NCI-H345 treated with DMSO at 0.1 percent for 48 hours (cell line): ENCODE data around the gene TFRC.
"Not testable (repeated sequence)": the region's sequence is repeated elsewhere in the genome, so short reads cannot be mapped to it uniquely, and the experiment has no call there.

Experiments
- DNase-seq: peaks from one replicate; lab custom pipeline; 2025; ENCODE audit not compliant: unreplicated experiment; lab: John Stamatoyannopoulos, UW

Gene TFRC

DNA sequence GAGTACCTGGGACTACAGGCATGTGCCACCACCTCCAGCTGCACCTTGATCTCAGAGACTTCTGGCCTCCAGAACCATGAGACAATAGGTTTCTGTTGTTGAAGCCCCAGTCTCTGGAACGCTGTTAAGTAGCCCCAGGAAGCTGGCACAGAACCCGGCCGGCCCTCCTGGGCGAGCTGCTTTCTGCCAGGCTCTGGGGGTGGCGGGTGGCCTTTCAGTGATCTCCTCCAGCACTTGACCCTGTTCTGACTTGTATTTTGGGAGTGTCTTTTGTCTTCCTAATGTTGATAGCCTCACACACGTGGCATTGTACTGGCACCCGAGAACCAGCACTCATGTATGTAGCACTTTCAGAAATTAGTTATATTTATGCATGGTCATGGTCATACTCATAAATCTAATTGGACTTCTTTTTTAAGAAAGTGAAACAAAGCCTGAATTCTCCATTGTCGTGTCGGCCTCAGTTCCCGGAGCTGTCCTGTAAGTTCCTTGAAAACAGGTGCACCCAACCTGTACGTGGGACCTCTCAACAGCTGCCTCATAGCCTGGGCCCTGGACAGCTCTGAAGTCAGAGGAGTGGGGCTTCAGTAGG is 74.0 kb downstream of the TFRC start:
- no peak for DNase-seq

DNA sequence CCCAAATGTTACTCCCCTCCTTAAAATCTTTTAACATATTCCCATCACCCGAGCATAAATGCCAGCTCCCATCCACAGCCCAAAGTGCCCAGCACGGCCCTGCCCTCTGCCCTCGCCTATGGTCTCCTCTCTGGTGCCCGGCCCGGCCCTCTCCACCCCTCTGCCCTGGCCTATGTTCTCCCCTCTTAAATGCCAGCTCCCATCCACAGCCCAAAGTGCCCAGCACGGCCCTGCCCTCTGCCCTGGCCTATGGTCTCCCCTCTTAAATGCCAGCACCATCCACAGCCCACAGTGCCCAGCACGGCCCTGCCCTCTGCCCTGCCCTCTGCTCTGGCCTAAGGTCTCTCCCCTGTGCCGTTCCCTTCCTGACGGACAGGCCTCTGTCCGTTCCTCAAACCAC is 76.6 kb downstream of the TFRC start:
- not testable (repeated sequence) for DNase-seq

DNA sequence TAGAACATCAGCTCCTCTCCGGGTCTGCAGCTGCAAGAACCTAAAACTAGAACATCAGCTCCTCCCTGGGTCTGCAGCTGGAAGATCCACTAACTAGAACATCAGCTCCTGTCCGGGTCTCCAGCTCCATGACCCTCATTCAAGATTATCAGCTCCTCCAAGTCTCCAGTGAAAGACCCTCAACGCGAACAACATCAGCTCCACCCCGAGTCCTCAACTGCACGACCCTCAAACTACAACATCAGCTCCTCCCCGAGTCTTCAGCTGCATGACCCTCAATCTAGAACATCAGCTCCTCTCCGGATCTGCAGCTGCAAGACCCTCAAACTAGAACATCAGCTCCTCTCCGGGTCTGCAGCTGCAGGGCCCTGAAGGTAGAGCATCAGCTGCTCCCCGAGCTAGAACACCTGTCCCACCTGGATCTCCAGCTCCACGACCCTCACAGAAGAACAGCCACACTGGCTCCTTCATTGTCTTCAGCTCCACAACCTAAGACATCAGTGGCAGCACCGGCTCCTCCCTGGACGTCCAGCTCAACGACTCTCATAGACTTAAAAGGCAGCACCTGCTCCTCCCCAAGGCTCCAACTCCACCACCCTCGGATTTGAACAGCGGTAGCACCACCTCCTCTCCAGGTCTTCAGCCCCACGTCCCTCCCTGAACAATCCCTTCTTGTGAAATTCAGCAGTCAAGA is 77.4 kb downstream of the TFRC start:
- DNase-seq = not testable (repeated sequence)

DNA sequence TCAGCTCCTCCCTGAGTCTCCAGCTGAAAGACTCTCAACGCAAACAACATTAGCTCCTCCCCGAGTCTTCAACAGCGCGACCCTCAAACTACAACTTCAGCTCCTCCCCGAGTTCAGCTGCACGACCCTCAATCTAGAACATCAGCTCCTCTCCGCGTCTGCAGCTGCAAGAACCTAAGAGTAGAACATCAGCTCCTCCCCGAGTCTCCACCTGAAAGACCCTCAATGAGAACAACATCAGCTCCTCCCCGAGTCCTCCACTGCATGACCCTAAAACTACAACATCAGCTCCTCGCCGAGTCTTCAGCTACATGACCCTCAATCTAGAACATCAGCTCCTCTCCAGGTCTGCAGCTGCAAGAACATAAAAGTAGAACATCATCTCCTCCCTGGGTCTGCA is 78.3 kb downstream of the TFRC start:
- no peak for DNase-seq

DNA sequence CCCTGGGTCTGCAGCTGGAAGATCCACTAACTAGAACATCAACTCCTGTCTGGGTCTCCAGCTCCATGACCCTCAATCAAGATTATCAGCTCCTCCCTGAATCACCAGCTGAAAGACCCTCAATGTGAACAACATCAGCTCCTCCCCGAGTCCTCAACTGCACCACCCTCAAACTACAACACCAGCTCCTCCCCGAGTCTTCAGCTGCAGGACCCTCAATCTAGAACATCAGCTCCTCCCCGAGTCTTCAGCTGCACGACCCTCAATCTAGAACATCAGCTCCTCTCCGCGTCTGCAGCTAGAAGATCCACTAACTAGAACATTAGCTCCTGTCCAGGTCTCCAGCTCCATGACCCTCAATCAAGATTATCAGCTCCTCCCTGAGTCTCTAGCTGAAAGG is 79.2 kb downstream of the TFRC start:
- DNase-seq = not testable (repeated sequence)

DNA sequence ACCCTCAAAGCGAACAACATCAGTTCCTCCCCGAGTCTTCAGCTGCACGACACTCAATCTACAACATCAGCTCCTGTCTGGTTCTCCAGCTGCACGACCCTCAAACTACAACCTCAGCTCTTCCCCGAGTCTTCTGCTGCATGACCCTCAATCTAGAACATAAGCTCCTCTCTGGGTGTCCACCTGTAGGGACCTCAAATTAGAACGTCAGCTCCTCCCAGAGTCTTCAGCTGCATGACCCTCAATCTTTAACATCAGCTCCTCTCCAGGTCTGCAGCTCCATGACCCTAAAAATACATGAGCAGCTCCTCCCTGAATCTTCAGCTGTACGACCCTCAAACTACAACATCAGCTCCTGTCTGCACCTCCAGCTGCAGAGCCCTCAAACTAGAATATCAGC is 80.7 kb downstream of the TFRC start:
- not testable (repeated sequence) for DNase-seq

DNA sequence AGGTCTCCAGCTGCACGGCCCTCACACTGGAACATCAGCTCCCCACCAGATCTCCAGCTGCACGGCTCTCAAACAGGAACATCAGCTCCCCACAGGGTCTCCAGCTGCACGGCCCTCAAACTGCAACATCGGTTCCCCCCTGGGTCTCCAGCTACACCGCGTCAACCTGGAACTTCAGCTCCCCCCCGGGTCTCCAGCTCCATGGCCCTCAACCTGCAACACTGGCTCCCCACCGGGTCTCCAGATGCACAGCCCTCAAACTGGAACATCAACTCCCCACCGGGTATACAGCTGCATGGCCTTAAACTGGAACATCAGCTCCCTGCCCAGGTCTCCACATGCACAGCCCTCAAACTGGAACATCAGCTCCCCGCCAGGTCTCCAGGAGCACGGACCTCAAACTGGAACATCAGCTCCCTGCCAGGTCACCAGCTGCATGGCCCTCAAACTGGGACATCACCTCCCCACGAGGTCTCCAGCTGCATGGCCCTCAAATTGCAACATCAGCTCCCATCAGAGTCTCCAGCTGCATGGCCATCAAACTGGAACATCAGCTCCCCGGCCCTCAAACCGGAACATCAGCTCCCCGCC is 81.4 kb downstream of the TFRC start:
- not testable (repeated sequence) for DNase-seq

DNA sequence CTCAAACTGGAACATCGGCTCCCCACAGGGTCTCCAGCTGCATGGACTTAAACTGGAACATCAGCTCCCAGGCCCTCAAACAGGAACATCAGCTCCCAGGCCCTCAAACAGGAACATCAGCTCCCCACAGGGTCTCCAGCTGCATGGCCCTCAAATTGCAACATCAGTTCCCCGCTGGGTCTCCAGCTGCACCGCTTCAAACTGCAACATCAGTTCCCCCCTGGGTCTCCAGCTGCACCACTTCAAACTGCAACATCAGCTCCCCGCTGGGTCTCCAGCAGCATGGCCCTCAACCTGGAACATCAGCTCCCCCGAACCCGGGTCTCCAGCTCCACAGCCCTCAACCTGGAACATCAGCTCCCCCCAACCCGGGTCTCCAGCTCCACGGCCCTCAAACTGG is 82.0 kb downstream of the TFRC start:
- DNase-seq = no peak
